Mucosa of descending colon (tissue), 3 donors: Measurements from ENCODE around the gene CTSO. TPM values are rescaled to one million over a fixed set of nuclear protein-coding genes. Genes with fewer than 3 reads are reported as not detected.
"Not testable (repeated sequence)": the region's sequence is repeated elsewhere in the genome, so short reads cannot be mapped to it uniquely, and the experiment has no call there.

Experiments
- ATAC-seq: fragments of 200-7000 bp; cut with Tn5 transposase; one replicate; pipeline ENCODE4 v1.9.1; 2020; ENCODE audit warnings: mild to moderate bottlenecking, moderate library complexity
- DNase-seq, 3 donors: peaks; one replicate each; pipeline ENCODE4 v3.0.0-alpha.2; 2020
- H3K36me3 ChIP-seq: fragments of 200-600 bp; one replicate; pipeline ENCODE4 v1.8.0; 2021; ENCODE audit warnings: low read depth, mild to moderate bottlenecking
- H3K4me1 ChIP-seq: fragments of 200-600 bp; one replicate; pipeline ENCODE4 v1.8.0; 2021; ENCODE audit warnings: low read depth, mild to moderate bottlenecking
- H3K4me3 ChIP-seq: fragments of 200-600 bp; one replicate; pipeline ENCODE4 v1.8.0; 2021; ENCODE audit warnings: mild to moderate bottlenecking
- H3K9me3 ChIP-seq: fragments of 200-600 bp; one replicate; pipeline ENCODE4 v1.8.0; 2021; ENCODE audit warnings: mild to moderate bottlenecking
- intact Hi-C, 2 donors: fragments of 100-400 bp; cut with DNase I in 1 of 2; cut with micrococcal nuclease in 1 of 2; formaldehyde crosslinking; loops; one replicate each; pipeline versions ENCODE4 v1.11.0 to v1.11.1; 2022; cut with DNase I, micrococcal nuclease
- total RNA-seq, 3 donors: library from RNA; stranded (reverse); fragmentation: NEBNext Ultra II Directional in 2 of 3; extraction: Animal tissue kit (Norgen Biotek cat#: 25700) in 2 of 3; gene quantifications; one replicate each; pipeline versions ENCODE4 v1.2.1 to v1.2.4, GENCODE V29; 2021 to 2023
- TF ChIP-seq, protein P1 (sequence below): fragments of 200-600 bp; IDR thresholded peaks from one replicate; pipeline ENCODE4 v1.8.0; 2022; ENCODE audit warnings: antibody characterized with exemption, mild to moderate bottlenecking
- donor health status: DM: no; HTN: no; CAD: no; lungs with moderate emphysema.
- donor health status: DM: no; HTN: no; CAD: no.
- donor health status: DM: no; HTN: yes; CAD: no.

The CTSO gene
- total RNA-seq, 3 donors from 2014 or later, result 16.3 to 19.0 (median 18.7) TPM

DNA sequence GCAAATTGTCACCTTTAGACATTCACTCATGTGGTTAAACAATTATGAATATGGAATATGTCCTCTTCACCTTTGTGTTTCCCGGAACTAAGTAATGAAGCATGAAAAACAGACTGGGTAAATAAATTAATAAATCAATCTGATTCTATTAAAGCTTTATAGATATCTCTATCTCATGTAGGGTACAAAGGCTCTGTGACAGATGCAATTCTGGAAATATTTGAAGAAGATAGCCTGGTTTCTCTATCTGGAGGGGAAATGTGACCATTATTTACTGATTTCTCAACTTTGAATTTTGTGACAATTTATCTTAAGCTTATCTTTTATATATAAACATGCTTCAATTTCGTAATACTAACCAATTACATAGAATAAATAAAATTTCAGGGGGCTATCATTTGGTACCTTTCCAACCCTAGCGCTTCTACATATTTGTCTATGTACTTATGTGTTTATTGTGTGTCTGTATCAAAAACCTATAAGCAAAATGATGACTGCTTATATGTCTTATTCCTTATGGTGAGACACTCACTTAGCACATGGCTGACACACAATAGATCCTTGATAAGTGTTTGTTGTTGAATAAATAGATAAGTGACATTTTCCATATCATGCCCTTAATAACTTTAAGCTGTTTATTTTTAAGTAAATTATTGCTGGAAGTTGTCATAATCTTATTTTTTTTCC lies 9.9 kb downstream of the CTSO start:
- H3K9me3 ChIP-seq, result no peaks in the 10 kb centered on the region
- intact Hi-C loops, result no loop called here
- H3K36me3 ChIP-seq, result no peaks in the 10 kb centered on the region
- ATAC-seq (no peak), DNase-seq (no peak)
- H3K4me1 ChIP-seq, result no peaks in the 10 kb centered on the region
- no peak overlapping the region for H3K4me3 ChIP-seq
- TF ChIP-seq, protein P1, sequence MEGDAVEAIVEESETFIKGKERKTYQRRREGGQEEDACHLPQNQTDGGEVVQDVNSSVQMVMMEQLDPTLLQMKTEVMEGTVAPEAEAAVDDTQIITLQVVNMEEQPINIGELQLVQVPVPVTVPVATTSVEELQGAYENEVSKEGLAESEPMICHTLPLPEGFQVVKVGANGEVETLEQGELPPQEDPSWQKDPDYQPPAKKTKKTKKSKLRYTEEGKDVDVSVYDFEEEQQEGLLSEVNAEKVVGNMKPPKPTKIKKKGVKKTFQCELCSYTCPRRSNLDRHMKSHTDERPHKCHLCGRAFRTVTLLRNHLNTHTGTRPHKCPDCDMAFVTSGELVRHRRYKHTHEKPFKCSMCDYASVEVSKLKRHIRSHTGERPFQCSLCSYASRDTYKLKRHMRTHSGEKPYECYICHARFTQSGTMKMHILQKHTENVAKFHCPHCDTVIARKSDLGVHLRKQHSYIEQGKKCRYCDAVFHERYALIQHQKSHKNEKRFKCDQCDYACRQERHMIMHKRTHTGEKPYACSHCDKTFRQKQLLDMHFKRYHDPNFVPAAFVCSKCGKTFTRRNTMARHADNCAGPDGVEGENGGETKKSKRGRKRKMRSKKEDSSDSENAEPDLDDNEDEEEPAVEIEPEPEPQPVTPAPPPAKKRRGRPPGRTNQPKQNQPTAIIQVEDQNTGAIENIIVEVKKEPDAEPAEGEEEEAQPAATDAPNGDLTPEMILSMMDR, result no peak

DNA sequence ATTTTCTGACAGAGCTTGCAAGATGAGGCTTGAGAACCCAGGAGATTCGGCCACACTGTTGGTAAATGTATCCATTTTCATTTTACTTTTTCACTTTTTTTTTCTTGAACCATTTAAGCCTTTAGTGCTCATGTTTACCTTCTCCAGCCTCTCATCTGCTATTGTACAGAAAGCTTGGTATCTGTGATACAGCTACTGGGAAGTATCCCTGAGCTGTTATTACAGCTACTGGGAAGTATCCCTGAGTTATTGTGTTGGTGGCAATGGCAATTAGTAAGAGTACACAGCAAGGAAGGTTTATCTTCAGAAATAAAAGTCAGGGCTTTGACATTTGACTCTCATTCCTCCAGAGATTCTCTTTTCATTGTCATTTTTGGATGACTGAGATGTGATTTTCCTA lies 11.8 kb downstream of the CTSO start:
- Histone ChIP-seq H3K9me3 (no peaks in the 10 kb centered on the region), H3K4me3 (no peak overlapping the region), H3K36me3 (no peaks in the 10 kb centered on the region), H3K4me1 (no peaks in the 10 kb centered on the region)
- ATAC-seq (no peak), DNase-seq (no peak)
- intact Hi-C loops, result no loop called here
- TF ChIP-seq, protein P1, result no peak

DNA sequence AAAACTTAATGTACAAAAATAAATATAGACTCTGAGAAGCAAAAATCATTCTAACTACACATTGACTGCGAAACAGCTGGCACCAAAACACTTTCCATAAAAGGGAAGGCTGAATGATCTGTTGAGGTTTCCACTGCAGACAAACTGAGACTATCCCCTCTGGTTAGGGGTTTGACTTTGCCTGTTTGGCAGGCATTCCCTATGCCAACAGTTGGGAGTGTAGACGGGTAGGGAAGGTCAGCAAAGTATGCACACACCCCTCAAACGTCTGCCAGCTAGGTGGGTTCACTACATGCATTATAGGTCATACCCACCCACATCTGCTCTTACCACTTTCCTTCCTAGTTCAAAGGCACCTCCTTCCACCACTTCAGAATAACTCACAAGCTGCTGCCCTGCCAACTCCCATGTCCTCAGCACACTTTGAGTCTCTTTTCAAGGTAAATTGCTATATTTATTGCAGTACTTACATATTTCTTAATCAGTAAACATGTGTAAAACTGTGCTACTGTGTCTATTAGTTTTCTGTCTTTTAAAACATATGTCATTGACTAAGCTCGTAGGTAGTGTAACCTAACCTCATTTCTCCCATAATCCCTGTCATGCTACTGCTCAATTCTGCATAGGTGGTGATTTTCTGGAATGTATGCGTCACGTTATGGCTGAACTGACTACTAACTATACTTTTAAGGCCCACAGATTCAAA lies 12.4 kb downstream of the CTSO start:
- TF ChIP-seq, protein P1, result no peak
- Histone ChIP-seq H3K4me1 (no peaks in the 10 kb centered on the region), H3K9me3 (no peaks in the 10 kb centered on the region), H3K4me3 (no peak overlapping the region), H3K36me3 (no peaks in the 10 kb centered on the region)
- ATAC-seq (no peak), DNase-seq (no peak)
- intact Hi-C loops, result no loop called here

DNA sequence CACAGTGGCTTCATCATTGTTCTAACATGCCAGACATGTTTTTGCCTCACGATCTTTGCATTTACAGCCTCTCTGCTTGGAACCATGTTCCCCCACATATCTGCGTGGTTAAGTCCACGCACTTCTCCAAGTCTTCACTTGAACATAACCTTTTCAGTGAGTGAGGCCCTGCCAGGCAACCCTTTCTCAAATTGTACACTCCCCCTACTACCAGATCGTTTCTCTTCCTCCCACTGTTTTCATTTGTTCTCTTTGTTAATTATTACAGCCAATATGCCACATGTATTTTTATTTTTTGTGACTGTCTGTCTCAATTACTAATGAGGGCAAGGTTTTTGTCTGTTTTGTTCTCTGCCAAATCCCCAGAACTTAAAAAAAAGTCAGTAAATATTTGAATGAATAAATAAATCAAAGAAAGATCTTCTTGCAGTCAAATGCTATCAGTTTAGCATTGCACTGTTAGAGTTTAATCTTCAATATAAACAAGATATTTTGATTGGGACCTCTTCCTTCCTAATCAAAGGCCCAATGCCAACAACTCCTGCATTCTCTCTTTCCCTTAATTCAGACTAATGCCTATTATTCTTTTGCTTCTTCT lies 18.2 kb downstream of the CTSO start:
- intact Hi-C loops, result no loop called here
- TF ChIP-seq, protein P1, result no peak
- H3K4me3 ChIP-seq, result no peak overlapping the region
- no peaks in the 10 kb centered on the region for H3K4me1 ChIP-seq
- H3K36me3 ChIP-seq, result no peaks in the 10 kb centered on the region
- ATAC-seq (no peak), DNase-seq (no peak)
- no peaks in the 10 kb centered on the region for H3K9me3 ChIP-seq

DNA sequence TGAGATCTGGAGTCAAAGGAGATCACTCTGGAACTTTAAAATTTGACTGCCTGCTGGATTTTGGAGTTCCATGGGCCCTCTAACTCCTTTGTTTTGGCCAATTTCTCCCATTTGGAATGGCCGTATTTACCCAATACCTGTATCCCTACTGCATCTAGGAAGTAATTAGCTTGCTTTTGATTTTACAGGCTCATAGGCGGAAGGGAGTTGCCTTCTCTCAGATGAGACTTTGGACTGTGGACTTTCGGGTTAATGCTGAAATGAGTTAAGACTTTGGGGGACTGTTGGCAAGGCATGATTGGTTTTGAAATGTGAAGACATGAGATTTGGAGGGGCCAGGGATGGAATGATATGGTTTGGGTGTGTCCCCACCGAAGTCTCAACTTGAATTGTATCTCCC lies 19.0 kb downstream of the CTSO start:
- ATAC-seq, H3K9me3 ChIP-seq, DNase-seq, intact Hi-C loops, H3K4me3 ChIP-seq, H3K36me3 ChIP-seq, H3K4me1 ChIP-seq: not testable (repeated sequence)

DNA sequence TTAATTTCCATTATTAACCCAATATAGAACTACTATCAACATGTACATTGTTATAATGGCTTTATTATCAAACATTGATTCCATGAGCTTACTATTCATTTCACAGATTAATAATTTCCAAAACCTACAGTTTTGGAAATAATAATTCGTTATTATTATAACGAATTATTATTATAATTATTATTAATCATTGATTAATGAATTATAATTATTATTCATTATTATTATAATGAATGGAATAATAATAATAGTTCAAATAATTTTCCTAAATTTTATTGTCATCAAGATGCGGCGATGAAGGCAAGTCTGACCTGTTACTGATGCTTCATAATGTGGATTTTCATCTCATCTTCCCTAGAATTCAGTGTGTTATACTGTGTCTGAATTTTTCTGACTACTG lies 22.0 kb downstream of the CTSO start:
- Histone ChIP-seq H3K36me3 (no peaks in the 10 kb centered on the region), H3K4me1 (no peaks in the 10 kb centered on the region), H3K9me3 (no peaks in the 10 kb centered on the region), H3K4me3 (no peak overlapping the region)
- DNase-seq, result no peak
- intact Hi-C loops, result no loop called here
- TF ChIP-seq, protein P1, result no peak
- no peak for ATAC-seq
